ENCODE results near the gene RIPOR2.
"Not testable (repeated sequence)": the region's sequence is repeated elsewhere in the genome, so short reads cannot be mapped to it uniquely, and the experiment has no call there.

RIPOR2 gene

GRCh38 chr6:24925661-24926060 is 10.1 kb downstream of the RIPOR2 start:
- no peak for ATAC-seq
- DNase-seq, result no peak

- ATAC-seq (peak; percentile 55), DNase-seq (no peak)
Observed at GRCh38 chr6:24924580-24925356, 11.0 kb downstream of the RIPOR2 start.

GRCh38 chr6:24923885-24924401 is 11.8 kb downstream of the RIPOR2 start:
- DNase-seq, result no peak
- peak; percentile 51 for ATAC-seq

GRCh38 chr6:24922814-24923213 is 12.9 kb downstream of the RIPOR2 start:
- no peak for ATAC-seq
- no peak for DNase-seq

GRCh38 chr6:24922170-24922569 is 13.6 kb downstream of the RIPOR2 start:
- ATAC-seq (peak; percentile 10), DNase-seq (no peak)

GRCh38 chr6:24920136-24920535 is 15.6 kb downstream of the RIPOR2 start:
- no peak for ATAC-seq
- DNase-seq, result no peak

- DNase-seq (no peak), ATAC-seq (peak; percentile 16)
Observed at GRCh38 chr6:24919056-24919892, 16.5 kb downstream of the RIPOR2 start.

- DNase-seq (no peak), ATAC-seq (peak; percentile 14)
Observed at GRCh38 chr6:24918641-24919055, 17.1 kb downstream of the RIPOR2 start.

GRCh38 chr6:24916496-24916895 is 19.3 kb downstream of the RIPOR2 start:
- DNase-seq (no peak), ATAC-seq (no peak)

GRCh38 chr6:24915641-24916040 is 20.1 kb downstream of the RIPOR2 start:
- DNase-seq (no peak), ATAC-seq (no peak)

GRCh38 chr6:24914082-24914481 is 21.7 kb downstream of the RIPOR2 start:
- DNase-seq, ATAC-seq: not testable (repeated sequence)

- no peak for DNase-seq
- no peak for ATAC-seq
Observed at GRCh38 chr6:24911796-24912382, 23.9 kb downstream of the RIPOR2 start.

- DNase-seq (peak; percentile 60), ATAC-seq (peak; percentile 8)
Observed at GRCh38 chr6:24910961-24911725, 24.6 kb downstream of the RIPOR2 start.

- DNase-seq (peak; percentile 72), ATAC-seq (peak; percentile 53)
Observed at GRCh38 chr6:24910331-24910960, 25.3 kb downstream of the RIPOR2 start.

- ATAC-seq, result peak; percentile 21
- no peak for DNase-seq
Observed at GRCh38 chr6:24909241-24910216, 26.2 kb downstream of the RIPOR2 start.

GRCh38 chr6:24908650-24909035 is 27.1 kb downstream of the RIPOR2 start:
- no peak for ATAC-seq
- DNase-seq, result no peak

- DNase-seq (no peak), ATAC-seq (no peak)
Observed at GRCh38 chr6:24907919-24908649, 27.7 kb downstream of the RIPOR2 start.

- ATAC-seq (no peak), DNase-seq (no peak)
Observed at GRCh38 chr6:24906314-24906713, 29.4 kb downstream of the RIPOR2 start.

GRCh38 chr6:24905483-24905882 is 30.3 kb downstream of the RIPOR2 start:
- DNase-seq (no peak), ATAC-seq (no peak)
